NCI-H2227 (cell line): ENCODE data around the gene PI4KA.
"Not testable (repeated sequence)": the region's sequence is repeated elsewhere in the genome, so short reads cannot be mapped to it uniquely, and the experiment has no call there.

ENCODE experiments used
- DNase-seq: peaks from one replicate; lab custom pipeline; 2025; ENCODE audit not compliant: unreplicated experiment; lab: John Stamatoyannopoulos, UW

The PI4KA gene

GRCh38 chr22:20852076-20852475, 6.5 kb downstream of the PI4KA start:
- DNase-seq = peak; percentile 18

- no peak for DNase-seq
Measured at GRCh38 chr22:20847318-20847822, 11.2 kb downstream of the PI4KA start.

GRCh38 chr22:20844055-20845037, 14.3 kb downstream of the PI4KA start:
- DNase-seq = no peak

GRCh38 chr22:20843501-20843900, 15.1 kb downstream of the PI4KA start:
- DNase-seq = no peak

GRCh38 chr22:20840646-20841371, 17.8 kb downstream of the PI4KA start:
- DNase-seq = no peak

- no peak for DNase-seq
Measured at GRCh38 chr22:20839837-20840645, 18.6 kb downstream of the PI4KA start.

GRCh38 chr22:20839354-20839753, 19.3 kb downstream of the PI4KA start:
- DNase-seq = not testable (repeated sequence)

- no peak for DNase-seq
Measured at GRCh38 chr22:20836987-20837823, 21.4 kb downstream of the PI4KA start.

- no peak for DNase-seq
Measured at GRCh38 chr22:20834725-20835124, 23.9 kb downstream of the PI4KA start.

- no peak for DNase-seq
Measured at GRCh38 chr22:20834206-20834605, 24.4 kb downstream of the PI4KA start.

- no peak for DNase-seq
Measured at GRCh38 chr22:20833225-20833665, 25.4 kb downstream of the PI4KA start.

GRCh38 chr22:20829491-20830134, 29.0 kb downstream of the PI4KA start:
- no peak for DNase-seq

- DNase-seq = not testable (repeated sequence)
Measured at GRCh38 chr22:20826373-20827152, 32.0 kb downstream of the PI4KA start.

- no peak for DNase-seq
Measured at GRCh38 chr22:20825624-20826023, 33.0 kb downstream of the PI4KA start.

GRCh38 chr22:20825216-20825615, 33.4 kb downstream of the PI4KA start:
- DNase-seq = not testable (repeated sequence)

- no peak for DNase-seq
Measured at GRCh38 chr22:20823264-20823663, 35.3 kb downstream of the PI4KA start.

- no peak for DNase-seq
Measured at GRCh38 chr22:20822240-20822639, 36.4 kb downstream of the PI4KA start.

GRCh38 chr22:20821717-20822239, 36.8 kb downstream of the PI4KA start:
- DNase-seq = not testable (repeated sequence)
